Breast epithelium (tissue), 3 donors: ENCODE results near the gene MIGA1.

Experiments
- CTCF ChIP-seq, 3 donors: fragments of 450-650 bp; IDR thresholded peaks; one replicate each; pipeline ENCODE4 v1.5.1; 2016 to 2017; ENCODE audit warnings: antibody characterized with exemption in 3 of 3, mild to moderate bottlenecking in 3 of 3, moderate library complexity in 3 of 3
- POLR2A ChIP-seq: fragments of 450-650 bp; IDR thresholded peaks from one replicate; pipeline ENCODE4 v1.6.1; 2016; ENCODE audit warnings: antibody characterized with exemption, mild to moderate bottlenecking, moderate library complexity
- POLR2AphosphoS5 ChIP-seq, 3 donors: sonication (generic); formaldehyde crosslinking; IDR thresholded peaks; one replicate each; pipeline ENCODE4 v1.6.1; 2017; ENCODE audit warnings: antibody characterized with exemption in 3 of 3

- TF ChIP-seq POLR2AphosphoS5 (IDR thresholded peaks at IDR 0.05) (no peak), CTCF (IDR thresholded peaks at IDR 0.05) (no peak), POLR2A (no peak)
Observed at GRCh38 chr1:77762072-77762476, 17.4 kb upstream of the MIGA1 start.
